ENCODE measurements around the gene NELL1. TPM values are rescaled to one million over a fixed set of nuclear protein-coding genes. Genes with fewer than 3 reads are reported as not detected.

Gene NELL1
- total RNA-seq, 1 donor from 2014 or later: 0.45 TPM

- H3K36me3 Mint-ChIP-seq (ENCODE audit: low read depth, unreplicated experiment): no peaks in the 10 kb centered on the region
- no peak overlapping the region for H3K9ac ChIP-seq (ENCODE audit: low read length)
- H3K9me3 ChIP-seq (ENCODE audit: insufficient read depth, low read depth, low read length): peaks cover 3% of the 10 kb centered on the region
- H3K27ac ChIP-seq (ENCODE audit: low read depth, low read length): no peak overlapping the region
- no peaks in the 10 kb centered on the region for H3K27me3 Mint-ChIP-seq (ENCODE audit: low read depth, unreplicated experiment)
- H3K4me1 ChIP-seq (ENCODE audit: insufficient read depth, low read length): no peaks in the 10 kb centered on the region
- no peak overlapping the region for H3K4me3 Mint-ChIP-seq (ENCODE audit: unreplicated experiment)
- no peak overlapping the region for H3K4me3 ChIP-seq (ENCODE audit: insufficient read depth, low read depth, low read length)
- TF ChIP-seq EZH2 (IDR thresholded peaks at IDR 0.05; ENCODE audit: insufficient read depth, low read length): no peak
- TF ChIP-seq, protein P1, sequence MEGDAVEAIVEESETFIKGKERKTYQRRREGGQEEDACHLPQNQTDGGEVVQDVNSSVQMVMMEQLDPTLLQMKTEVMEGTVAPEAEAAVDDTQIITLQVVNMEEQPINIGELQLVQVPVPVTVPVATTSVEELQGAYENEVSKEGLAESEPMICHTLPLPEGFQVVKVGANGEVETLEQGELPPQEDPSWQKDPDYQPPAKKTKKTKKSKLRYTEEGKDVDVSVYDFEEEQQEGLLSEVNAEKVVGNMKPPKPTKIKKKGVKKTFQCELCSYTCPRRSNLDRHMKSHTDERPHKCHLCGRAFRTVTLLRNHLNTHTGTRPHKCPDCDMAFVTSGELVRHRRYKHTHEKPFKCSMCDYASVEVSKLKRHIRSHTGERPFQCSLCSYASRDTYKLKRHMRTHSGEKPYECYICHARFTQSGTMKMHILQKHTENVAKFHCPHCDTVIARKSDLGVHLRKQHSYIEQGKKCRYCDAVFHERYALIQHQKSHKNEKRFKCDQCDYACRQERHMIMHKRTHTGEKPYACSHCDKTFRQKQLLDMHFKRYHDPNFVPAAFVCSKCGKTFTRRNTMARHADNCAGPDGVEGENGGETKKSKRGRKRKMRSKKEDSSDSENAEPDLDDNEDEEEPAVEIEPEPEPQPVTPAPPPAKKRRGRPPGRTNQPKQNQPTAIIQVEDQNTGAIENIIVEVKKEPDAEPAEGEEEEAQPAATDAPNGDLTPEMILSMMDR (IDR thresholded peaks at IDR 0.05; ENCODE audit: insufficient read depth, low read depth, low read length): no peak
- no peak overlapping the region for H3K27ac Mint-ChIP-seq (ENCODE audit: unreplicated experiment)
- no peak overlapping the region for H3K4me2 ChIP-seq (ENCODE audit: low read length)
- H4K20me1 ChIP-seq (ENCODE audit: insufficient read depth, low read length): no peaks in the 10 kb centered on the region
- FAIRE-seq: no peak
- H2AFZ ChIP-seq (ENCODE audit: low read depth, low read length): no peak overlapping the region
- no peak for DNase-seq (ENCODE audit: low read depth)
- H3K27me3 ChIP-seq (ENCODE audit: insufficient read depth, low read length): no peaks in the 10 kb centered on the region
- H3K36me3 ChIP-seq (ENCODE audit: insufficient read depth, low read length): no peaks in the 10 kb centered on the region
- no peaks in the 10 kb centered on the region for H3K79me2 ChIP-seq (ENCODE audit: insufficient read depth, low read length)
- no peaks in the 10 kb centered on the region for H3K9me3 Mint-ChIP-seq (ENCODE audit: unreplicated experiment)
- H3K4me1 Mint-ChIP-seq (ENCODE audit: low read depth, unreplicated experiment): peaks cover 2% of the 10 kb centered on the region
Observed at GRCh38 chr11:21622995-21623394, 953.6 kb downstream of the NELL1 start.

Other genes with a start within 250 kb of the NELL1 start
- gene SLC6A5, start 70.0 kb upstream of the NELL1 start, total RNA-seq: not detected in 2 replicates

Data from astrocyte (in vitro differentiated cells and primary cell).